Thyroid gland (tissue), 4 donors: Measurements from ENCODE around the gene LRRC36. TPM values are rescaled to one million over a fixed set of nuclear protein-coding genes. Genes with fewer than 3 reads are reported as not detected.

Source experiments
- DNase-seq, 2 donors: peaks; one replicate each; pipeline ENCODE4 v3.0.0-alpha.2; 2019
- H3K27ac ChIP-seq, 3 donors: fragments of 200-600 bp; sonication (generic); 1 replicate in 2 of 3; 2 replicates in 1 of 3; pipeline ENCODE4 v1.5.1; 2016 to 2019; ENCODE audit warnings: mild to moderate bottlenecking in 1 of 3, moderate library complexity in 1 of 3
- H3K27me3 ChIP-seq: fragments of 200-600 bp; sonication (generic); one replicate; pipeline ENCODE4 v1.5.1; 2019
- H3K36me3 ChIP-seq, 2 donors: fragments of 200-600 bp; sonication (generic); one replicate each; pipeline ENCODE4 v1.5.1; 2016 to 2019
- H3K4me1 ChIP-seq, 2 donors: fragments of 200-600 bp; sonication (generic); one replicate each; pipeline ENCODE4 v1.5.1; 2017 to 2019
- H3K4me3 ChIP-seq, 3 donors: fragments of 200-600 bp; sonication (generic); replicated peaks in 1 of 3; 1 replicate in 2 of 3; 2 replicates in 1 of 3; pipeline ENCODE4 v1.5.1; 2016; ENCODE audit warnings: mild to moderate bottlenecking in 1 of 3
- H3K9me3 ChIP-seq: fragments of 200-600 bp; sonication (generic); one replicate; pipeline ENCODE4 v1.5.1; 2017
- CTCF ChIP-seq, 6 experiments: fragments of 200-600 bp in 3 of 6; fragments of 450-650 bp in 3 of 6; sonication (generic) in 3 of 6; IDR thresholded peaks; one replicate each; pipeline ENCODE4 v1.5.1; 2016 to 2019; ENCODE audit warnings: antibody characterized with exemption in 6 of 6, mild to moderate bottlenecking in 2 of 6, inconsistent platforms in 1 of 6, moderate library complexity in 1 of 6
- POLR2A ChIP-seq, 2 donors: fragments of 450-650 bp; IDR thresholded peaks; one replicate each; pipeline ENCODE4 v1.6.1; 2017; ENCODE audit warnings: antibody characterized with exemption in 2 of 2, mild to moderate bottlenecking in 2 of 2, moderate library complexity in 1 of 2
- WGBS, 2 donors: methylation state at CpG; one replicate each; pipeline ENCODE4 v1.1.5; 2017; 5-methylcytosine and 5-hydroxymethylcytosine counted together
- intact Hi-C: fragments of 100-400 bp; cut with DNase I; formaldehyde crosslinking; loops from one replicate; pipeline ENCODE4 v1.15.1; 2023
- total RNA-seq, 4 donors: library from RNA; depleted of rRNA; stranded (reverse); fragments of >200 nt; gene quantifications; one replicate each; pipeline ENCODE4 v1.2.3, GENCODE V29; 2016

LRRC36 gene
- total RNA-seq, 4 donors from 2014 or later: 0.22 TPM; not detected in 3

- Histone ChIP-seq H3K4me3 (no peak overlapping the region), H3K9me3 (no peaks in the 10 kb centered on the region), H3K27me3 (no peaks in the 10 kb centered on the region), H3K27ac (peak overlapping the region in 1 of 3 donors; percentile 10), H3K4me1 (peaks cover 4 to 23% of the 10 kb centered on the region in 2 donors), H3K36me3 (no peaks in the 10 kb centered on the region)
- intact Hi-C loops: no loop called here
- DNase-seq: no peak
- 87 to 97% methylated on average over 7 of the region's 7 CpGs for WGBS, 2 donors
- TF ChIP-seq CTCF (IDR thresholded peaks at IDR 0.05): no peak
- no peak for TF ChIP-seq POLR2A (IDR thresholded peaks at IDR 0.05)
Observed at GRCh38 chr16:67407176-67407787, 80.7 kb downstream of the LRRC36 start.

GRCh38 chr16:67407788-67408452 lies 81.3 kb downstream of the LRRC36 start:
- DNase-seq: no peak
- Histone ChIP-seq H3K27ac (no peak overlapping the region), H3K4me3 (no peak overlapping the region), H3K36me3 (no peaks in the 10 kb centered on the region), H3K4me1 (peaks cover 7 to 30% of the 10 kb centered on the region in 2 donors), H3K9me3 (no peaks in the 10 kb centered on the region), H3K27me3 (no peaks in the 10 kb centered on the region)
- intact Hi-C loops: no loop called here
- TF ChIP-seq POLR2A (IDR thresholded peaks at IDR 0.05) (no peak), CTCF (IDR thresholded peaks at IDR 0.05) (no peak)
- 84 to 87% methylated on average over 6 of the region's 6 CpGs for WGBS, 2 donors

GRCh38 chr16:67409631-67410030 lies 83.0 kb downstream of the LRRC36 start:
- Histone ChIP-seq H3K36me3 (no peaks in the 10 kb centered on the region), H3K4me3 (no peak overlapping the region), H3K4me1 (peaks cover 21 to 37% of the 10 kb centered on the region in 2 donors), H3K27ac (no peak overlapping the region), H3K27me3 (no peaks in the 10 kb centered on the region), H3K9me3 (no peaks in the 10 kb centered on the region)
- no peak for TF ChIP-seq POLR2A (IDR thresholded peaks at IDR 0.05)
- no peak for TF ChIP-seq CTCF (IDR thresholded peaks at IDR 0.05)
- 86 to 93% methylated on average over 6 to 9 of the region's 9 CpGs for WGBS, 2 donors
- no peak for DNase-seq
- intact Hi-C loops: no loop called here

- H3K9me3 ChIP-seq: no peaks in the 10 kb centered on the region
- intact Hi-C loops: no loop called here
- WGBS, 2 donors: 88 to 95% methylated on average over 3 of the region's 3 CpGs
Observed at GRCh38 chr16:67411339-67411738, 84.7 kb downstream of the LRRC36 start.

More at GRCh38 chr16:67411339-67411738, 84.7 kb downstream of the LRRC36 start:
- Histone ChIP-seq H3K4me3 (no peak overlapping the region), H3K4me1 (peaks cover 30 to 38% of the 10 kb centered on the region in 2 donors), H3K27me3 (no peaks in the 10 kb centered on the region), H3K36me3 (no peaks in the 10 kb centered on the region), H3K27ac (no peak overlapping the region)
- DNase-seq: no peak
- TF ChIP-seq CTCF (IDR thresholded peaks at IDR 0.05): no peak
- TF ChIP-seq POLR2A (IDR thresholded peaks at IDR 0.05): no peak
